HepG2 (cell line): ENCODE data around the gene NCOA6. TPM values are rescaled to one million over a fixed set of nuclear protein-coding genes. Genes with fewer than 3 reads are reported as not detected.

Experiments
- ARID2 ChIP-seq: sonication (generic); formaldehyde crosslinking; IDR thresholded peaks from 2 replicates; pipeline ENCODE4 v1.8.1; 2022; ENCODE audit warnings: mild to moderate bottlenecking, missing genetic modification reagents, borderline replicate concordance
- ATAD3A ChIP-seq: sonication (generic); formaldehyde crosslinking; IDR thresholded peaks from 2 replicates; pipeline ENCODE4 v1.4.0; 2020; ENCODE audit warnings: missing genetic modification reagents
- DZIP1 ChIP-seq: sonication (generic); formaldehyde crosslinking; IDR thresholded peaks from 2 replicates; pipeline ENCODE4 v1.5.0; 2020; ENCODE audit warnings: mild to moderate bottlenecking, missing genetic modification reagents
- GLI4 ChIP-seq: sonication (generic); formaldehyde crosslinking; IDR thresholded peaks from 2 replicates; pipeline ENCODE4 v1.5.1; 2020; ENCODE audit warnings: missing genetic modification reagents, mild to moderate bottlenecking, moderate library complexity, borderline replicate concordance
- HNRNPLL ChIP-seq: fragments of 200-400 bp; formaldehyde crosslinking; IDR thresholded peaks from 2 replicates; pipeline ENCODE4 v1.6.1; 2017; ENCODE audit warnings: mild to moderate bottlenecking, low read depth, low read length; ENCODE audit not compliant: poor library complexity, severe bottlenecking
- MAX ChIP-seq: IDR thresholded peaks from 2 replicates; pipeline ENCODE4 v1.6.1; 2012; ENCODE audit warnings: inconsistent platforms
- NFE2L2 ChIP-seq: fragments of 150-350 bp; IDR thresholded peaks from 2 replicates; pipeline ENCODE4 v1.6.1; 2014; ENCODE audit warnings: low read length
- NKX3-1 ChIP-seq: sonication (generic); formaldehyde crosslinking; IDR thresholded peaks from 2 replicates; pipeline ENCODE4 v1.5.0; 2020; ENCODE audit warnings: missing genetic modification reagents
- NR2F1 ChIP-seq, 2 experiments: fragments of 450-650 bp in 1 of 2; formaldehyde crosslinking in 1 of 2; IDR thresholded peaks; 2 replicates each; pipeline versions ENCODE4 v1.5.0 to v1.6.1; 2016 to 2020; ENCODE audit warnings: mild to moderate bottlenecking in 1 of 2, missing compliant biosample characterization in 1 of 2, missing genetic modification reagents in 1 of 2, moderate library complexity in 1 of 2
- PAWR ChIP-seq: sonication (generic); formaldehyde crosslinking; IDR thresholded peaks from 2 replicates; pipeline ENCODE4 v1.4.0; 2020; ENCODE audit warnings: missing genetic modification reagents, mild to moderate bottlenecking, borderline replicate concordance
- RBFOX2 ChIP-seq: fragments of 200-400 bp; formaldehyde crosslinking; IDR thresholded peaks from 2 replicates; pipeline ENCODE4 v1.6.1; 2017; ENCODE audit warnings: low read depth, mild to moderate bottlenecking, low read length
- SP1 ChIP-seq, 2 experiments: fragments of 450-650 bp in 1 of 2; sonication (generic) in 1 of 2; formaldehyde crosslinking in 1 of 2; IDR thresholded peaks; 2 replicates each; pipeline versions ENCODE4 v1.4.0 to v1.6.1; 2016 to 2020; ENCODE audit warnings: missing genetic modification reagents in 1 of 2
- STAT5B ChIP-seq: sonication (generic); formaldehyde crosslinking; IDR thresholded peaks from 2 replicates; pipeline ENCODE4 v1.4.0; 2020; ENCODE audit warnings: missing genetic modification reagents
- ZFY ChIP-seq: sonication (generic); formaldehyde crosslinking; IDR thresholded peaks from 2 replicates; pipeline ENCODE4 v1.4.0; 2020; ENCODE audit warnings: missing genetic modification reagents
- ZNF512 ChIP-seq: sonication (generic); formaldehyde crosslinking; IDR thresholded peaks from 2 replicates; pipeline ENCODE4 v1.4.0; 2020; ENCODE audit warnings: mild to moderate bottlenecking, missing genetic modification reagents
- ZNF558 ChIP-seq: sonication (generic); formaldehyde crosslinking; IDR thresholded peaks from 2 replicates; pipeline ENCODE4 v1.9.0; 2022; ENCODE audit warnings: mild to moderate bottlenecking, missing genetic modification reagents, borderline replicate concordance
- polyA plus RNA-seq, 8 experiments: library from polyadenylated mRNA; depleted of rRNA in 3 of 8; stranded (reverse) in 7 of 8; unstranded in 1 of 8; fragments of >200 nt; fragmentation: Illumina TruSeq in 4 of 8; extraction: Trizol in 4 of 8; gene quantifications; 2 replicates each; pipeline versions ENCODE4 v1.2.1 to v1.2.3, GENCODE V29; 2011 to 2016; ENCODE audit warnings: low read depth in 4 of 8, missing spikeins in 1 of 8, mixed read lengths in 1 of 8; ENCODE audit not compliant: insufficient read depth in 1 of 8
- total RNA-seq, 5 experiments: library from RNA; depleted of rRNA; stranded (reverse); fragments of >200 nt; fragmentation: Illumina TruSeq; extraction: Trizol; gene quantifications; 2 replicates each; pipeline ENCODE4 v1.2.3, GENCODE V29; 2016; ENCODE audit warnings: low read depth in 1 of 5
- TF ChIP-seq, protein P1 (sequence below): sonication (generic); formaldehyde crosslinking; conservative IDR thresholded peaks from 2 replicates; pipeline ENCODE4 v1.4.0; 2020; ENCODE audit warnings: missing genetic modification reagents
- TF ChIP-seq, protein P2 (sequence below): sonication (generic); formaldehyde crosslinking; IDR thresholded peaks from 2 replicates; pipeline ENCODE4 v1.4.0; 2020; ENCODE audit warnings: low read depth, mild to moderate bottlenecking, missing genetic modification reagents
- TF ChIP-seq, protein P3 (sequence below), 2 experiments: fragments of 450-650 bp in 1 of 2; sonication (generic) in 1 of 2; formaldehyde crosslinking; IDR thresholded peaks; 2 replicates each; pipeline versions ENCODE4 v1.5.0 to v1.8.0; 2020 to 2022; ENCODE audit warnings: mild to moderate bottlenecking in 1 of 2, missing genetic modification reagents in 1 of 2

Gene NCOA6
- total and polyA plus RNA-seq, 2 of the 13 experiments (the other 11 are each of a cell fraction or from before 2014, with no cell fraction given): 11.2 to 29.3 TPM

DNA sequence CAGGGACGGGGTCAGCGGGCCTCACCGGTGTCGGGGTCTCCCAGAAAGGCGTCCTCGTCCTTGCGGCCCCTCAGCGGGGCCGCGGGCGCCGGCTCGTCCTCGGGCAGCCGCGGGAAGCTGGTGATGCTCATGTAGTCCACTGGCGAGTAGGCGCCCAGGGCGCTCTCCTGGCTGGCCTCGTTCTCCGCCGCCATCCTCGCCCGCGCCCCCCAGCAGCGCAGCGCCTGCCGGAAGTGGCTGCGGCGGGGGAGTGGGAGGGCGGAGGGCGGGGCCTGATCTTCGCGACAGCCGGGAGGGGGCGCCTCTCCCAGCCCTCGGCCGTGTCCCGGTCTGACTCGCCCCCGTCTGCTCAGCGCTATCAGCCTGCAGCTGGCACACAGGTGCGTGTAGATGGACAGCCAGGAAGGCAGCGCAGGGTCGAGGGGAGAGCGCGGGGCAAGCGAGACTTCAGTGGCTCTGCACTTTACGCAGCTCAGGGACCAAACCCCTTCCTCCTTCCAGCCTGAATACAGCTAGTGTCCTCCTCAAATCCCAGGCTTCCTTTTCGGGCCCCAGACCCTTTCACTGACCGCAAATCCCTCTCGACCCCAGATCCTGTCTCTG lies 47.3 kb upstream of the NCOA6 start, which contains the start of gene GGT7 (continued):
- peak; percentile 84 for TF ChIP-seq ZFY (CRISPR knock-in tag)
- TF ChIP-seq NFE2L2: no peak
- TF ChIP-seq STAT5B (CRISPR knock-in tag): no peak; the same call in 1 of the 2 replicates
- TF ChIP-seq, protein P1, sequence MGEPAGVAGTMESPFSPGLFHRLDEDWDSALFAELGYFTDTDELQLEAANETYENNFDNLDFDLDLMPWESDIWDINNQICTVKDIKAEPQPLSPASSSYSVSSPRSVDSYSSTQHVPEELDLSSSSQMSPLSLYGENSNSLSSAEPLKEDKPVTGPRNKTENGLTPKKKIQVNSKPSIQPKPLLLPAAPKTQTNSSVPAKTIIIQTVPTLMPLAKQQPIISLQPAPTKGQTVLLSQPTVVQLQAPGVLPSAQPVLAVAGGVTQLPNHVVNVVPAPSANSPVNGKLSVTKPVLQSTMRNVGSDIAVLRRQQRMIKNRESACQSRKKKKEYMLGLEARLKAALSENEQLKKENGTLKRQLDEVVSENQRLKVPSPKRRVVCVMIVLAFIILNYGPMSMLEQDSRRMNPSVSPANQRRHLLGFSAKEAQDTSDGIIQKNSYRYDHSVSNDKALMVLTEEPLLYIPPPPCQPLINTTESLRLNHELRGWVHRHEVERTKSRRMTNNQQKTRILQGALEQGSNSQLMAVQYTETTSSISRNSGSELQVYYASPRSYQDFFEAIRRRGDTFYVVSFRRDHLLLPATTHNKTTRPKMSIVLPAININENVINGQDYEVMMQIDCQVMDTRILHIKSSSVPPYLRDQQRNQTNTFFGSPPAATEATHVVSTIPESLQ (CRISPR knock-in tag): peak; percentile 46; the same call in 1 of the 2 replicates
- TF ChIP-seq, protein P2, sequence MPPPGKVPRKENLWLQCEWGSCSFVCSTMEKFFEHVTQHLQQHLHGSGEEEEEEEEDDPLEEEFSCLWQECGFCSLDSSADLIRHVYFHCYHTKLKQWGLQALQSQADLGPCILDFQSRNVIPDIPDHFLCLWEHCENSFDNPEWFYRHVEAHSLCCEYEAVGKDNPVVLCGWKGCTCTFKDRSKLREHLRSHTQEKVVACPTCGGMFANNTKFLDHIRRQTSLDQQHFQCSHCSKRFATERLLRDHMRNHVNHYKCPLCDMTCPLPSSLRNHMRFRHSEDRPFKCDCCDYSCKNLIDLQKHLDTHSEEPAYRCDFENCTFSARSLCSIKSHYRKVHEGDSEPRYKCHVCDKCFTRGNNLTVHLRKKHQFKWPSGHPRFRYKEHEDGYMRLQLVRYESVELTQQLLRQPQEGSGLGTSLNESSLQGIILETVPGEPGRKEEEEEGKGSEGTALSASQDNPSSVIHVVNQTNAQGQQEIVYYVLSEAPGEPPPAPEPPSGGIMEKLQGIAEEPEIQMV (CRISPR knock-in tag): 0 out of 2 replicates have a peak, but pooled peaks have one; percentile 73
- TF ChIP-seq SP1 (IDR thresholded peaks at IDR 0.05): no peak
- TF ChIP-seq SP1 (CRISPR knock-in tag; IDR thresholded peaks at IDR 0.05): peak; percentile 99
- TF ChIP-seq ARID2 (CRISPR knock-in tag): peak; percentile 33; the same call in 1 of the 2 replicates
- 0 out of 4 replicates have a peak, but pooled peaks of 1 of the 2 experiments have one; percentile 41 for TF ChIP-seq NR2F1 (CRISPR knock-in tag; IDR thresholded peaks at IDR 0.05)
- TF ChIP-seq ZNF558 (CRISPR knock-in tag): peak; percentile 80; the same call in 1 of the 2 replicates
- TF ChIP-seq DZIP1 (CRISPR knock-in tag): peak; percentile 91; the same call in 1 of the 2 replicates
- TF ChIP-seq, protein P3, sequence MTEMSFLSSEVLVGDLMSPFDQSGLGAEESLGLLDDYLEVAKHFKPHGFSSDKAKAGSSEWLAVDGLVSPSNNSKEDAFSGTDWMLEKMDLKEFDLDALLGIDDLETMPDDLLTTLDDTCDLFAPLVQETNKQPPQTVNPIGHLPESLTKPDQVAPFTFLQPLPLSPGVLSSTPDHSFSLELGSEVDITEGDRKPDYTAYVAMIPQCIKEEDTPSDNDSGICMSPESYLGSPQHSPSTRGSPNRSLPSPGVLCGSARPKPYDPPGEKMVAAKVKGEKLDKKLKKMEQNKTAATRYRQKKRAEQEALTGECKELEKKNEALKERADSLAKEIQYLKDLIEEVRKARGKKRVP (CRISPR knock-in tag; IDR thresholded peaks at IDR 0.05): peak in 1 of 2 experiments; percentile 64; a peak in 2 of 4 replicates
- TF ChIP-seq RBFOX2: peak; percentile 85
- peak; percentile 88 for TF ChIP-seq MAX
- TF ChIP-seq PAWR (CRISPR knock-in tag): no peak
- no peak for TF ChIP-seq NKX3-1 (CRISPR knock-in tag)
- TF ChIP-seq HNRNPLL: peak; percentile 83
- TF ChIP-seq ZNF512: no peak
- peak; percentile 19; the same call in 1 of the 2 replicates for TF ChIP-seq GLI4 (CRISPR knock-in tag)
- no peak for TF ChIP-seq ATAD3A (CRISPR knock-in tag)
